GM04504 (cell line): Measurements from ENCODE around the gene IQGAP3.
"Not testable (repeated sequence)": the region's sequence is repeated elsewhere in the genome, so short reads cannot be mapped to it uniquely, and the experiment has no call there.

ENCODE experiments used
- DNase-seq: peaks from one replicate; pipeline ENCODE4 v3.0.0-alpha.2; 2012; ENCODE audit warnings: low read depth

The IQGAP3 gene

DNA sequence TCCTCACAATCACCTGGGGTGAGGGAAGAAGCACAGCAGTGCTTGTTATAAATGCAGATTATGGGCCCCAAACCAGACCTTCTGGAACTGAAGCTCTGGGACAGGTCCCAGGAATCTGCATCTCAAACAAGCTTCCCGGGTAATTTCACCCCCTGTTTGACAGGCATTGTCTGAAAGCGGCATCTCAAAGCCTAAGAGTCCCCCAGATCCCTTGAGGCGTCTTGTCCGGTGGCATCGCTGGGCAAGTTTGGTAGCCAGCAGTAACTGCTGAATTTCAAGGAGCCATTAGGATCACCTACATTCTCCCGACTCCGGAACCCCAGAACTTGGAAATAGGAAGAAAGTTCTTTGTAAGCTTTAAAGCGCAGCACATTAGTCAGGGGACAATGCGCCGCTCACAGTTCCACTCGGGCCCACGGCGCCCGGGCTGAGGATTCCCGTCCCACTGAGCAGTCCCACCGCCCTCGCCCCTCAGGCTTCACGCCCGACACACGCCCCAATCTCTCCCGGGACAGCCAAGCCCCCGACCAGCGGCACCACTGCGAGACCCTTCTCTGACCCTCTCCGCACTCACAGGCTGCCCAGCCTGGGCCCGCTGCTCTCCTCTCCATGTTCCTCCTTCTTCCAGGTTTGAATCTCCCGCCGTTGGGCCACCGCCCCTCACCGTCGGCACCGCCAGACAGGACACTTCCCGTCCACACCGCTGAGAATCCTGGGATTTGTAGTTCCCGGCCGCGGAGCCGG, at the start of gene IQGAP3:
Gene IQGAP3, minus strand, starts transcription at position 647 of the 744 bp plus-strand sequence. Its CDS starts 36 bp downstream, at position 611.
- peak; percentile 61 for DNase-seq

DNA sequence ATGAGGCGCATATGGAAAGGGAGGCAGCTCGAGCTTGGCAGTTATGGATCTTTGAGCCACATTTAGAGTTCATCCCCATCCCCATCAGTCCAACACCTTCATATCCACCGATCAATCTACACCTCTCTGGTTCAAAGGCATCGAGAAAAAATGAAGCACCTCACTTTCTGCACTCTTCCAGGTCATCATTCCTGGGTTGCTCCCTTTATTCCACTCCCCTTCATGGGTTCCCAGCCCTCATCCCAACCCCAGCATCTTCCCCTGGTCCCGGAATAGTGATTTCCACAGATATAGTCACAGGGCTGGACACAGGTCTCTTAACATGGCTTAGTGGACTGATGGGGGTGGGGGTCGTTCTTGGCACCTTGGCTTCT, 47.2 kb upstream of the IQGAP3 start:
- DNase-seq: no peak

- no peak for DNase-seq
Observed at GRCh38 chr1:156618853-156619581, 46.7 kb upstream of the IQGAP3 start, which contains the start of gene HAPLN2. Gene HAPLN2 (plus strand): TSS chr1:156619415. CDS start chr1:156623491, 4,076 bp downstream.

GRCh38 chr1:156616463-156616862, 44.1 kb upstream of the IQGAP3 start:
- no peak for DNase-seq

GRCh38 chr1:156615946-156616345, 43.6 kb upstream of the IQGAP3 start:
- DNase-seq: no peak

GRCh38 chr1:156612666-156613065, 40.3 kb upstream of the IQGAP3 start:
- no peak for DNase-seq

- not testable (repeated sequence) for DNase-seq
Observed at GRCh38 chr1:156610072-156610471, 37.7 kb upstream of the IQGAP3 start.

DNA sequence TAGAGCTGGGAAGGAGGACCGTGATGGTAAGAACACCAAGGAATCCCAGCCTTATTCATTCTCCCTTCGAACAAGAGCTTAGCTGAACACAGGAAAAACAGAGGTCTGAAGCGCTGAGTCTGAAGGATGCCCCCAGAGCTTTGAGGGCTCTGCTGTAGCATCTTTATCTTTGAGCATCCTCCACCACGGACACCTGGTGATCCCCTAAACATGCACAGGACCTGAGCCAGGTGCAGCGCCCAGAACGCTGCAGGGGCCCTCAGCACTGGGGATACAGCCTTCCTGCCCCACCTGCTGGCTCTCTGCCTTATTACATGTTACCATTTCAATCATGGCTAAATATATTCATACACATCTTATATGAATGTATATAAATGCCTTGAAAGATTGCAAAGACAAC, 36.6 kb upstream of the IQGAP3 start:
- no peak for DNase-seq

DNA sequence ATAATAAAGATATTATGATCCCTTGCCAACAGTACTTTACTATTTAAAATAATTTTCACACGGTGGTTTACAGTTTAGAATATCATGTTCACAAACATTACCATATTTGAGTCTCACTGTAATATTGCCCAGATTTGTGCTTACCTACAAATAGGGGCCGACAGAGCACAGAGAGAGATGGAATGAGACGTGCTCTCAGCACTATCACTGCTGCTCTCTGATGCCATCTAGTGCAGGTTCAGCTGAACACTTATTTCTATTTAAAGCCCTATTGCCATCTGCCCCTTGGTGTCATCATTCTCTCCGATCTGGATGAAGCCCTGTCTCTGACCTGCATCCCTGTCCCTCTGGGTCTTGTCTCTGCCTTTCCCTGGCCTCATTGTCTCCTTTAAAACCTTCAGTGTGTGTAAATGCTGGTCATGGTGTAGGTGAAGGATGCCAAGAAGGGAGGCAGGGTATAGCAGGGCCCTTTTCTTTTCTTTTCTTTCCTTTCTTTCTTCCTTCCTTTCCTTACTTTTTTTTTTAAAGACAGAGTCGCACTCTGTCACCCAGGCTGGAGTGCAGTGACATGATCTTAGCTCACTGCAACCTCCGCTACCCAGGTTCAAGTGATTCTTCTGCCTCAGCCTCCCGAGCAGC, 35.8 kb upstream of the IQGAP3 start:
- peak; percentile 50 for DNase-seq

DNA sequence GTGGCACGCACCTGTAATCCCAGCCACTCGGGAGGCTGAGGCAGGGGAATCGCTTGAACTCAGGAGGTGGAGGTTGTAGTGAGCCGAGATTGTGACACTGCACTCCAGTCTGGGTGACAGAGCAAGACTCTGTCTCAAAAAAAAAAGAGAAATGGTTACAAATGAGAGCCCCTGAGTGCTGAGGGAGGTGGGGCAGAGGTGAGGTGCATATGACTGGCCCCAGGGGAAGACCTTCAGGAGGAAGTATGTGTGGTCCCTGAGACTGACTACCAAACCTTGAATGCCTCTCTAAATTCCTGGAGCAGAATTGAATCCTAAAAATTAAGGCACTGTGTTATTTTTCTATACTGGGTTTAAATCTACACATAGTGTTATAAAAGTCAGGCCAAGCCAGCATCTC, 35.0 kb upstream of the IQGAP3 start:
- DNase-seq: not testable (repeated sequence)

DNA sequence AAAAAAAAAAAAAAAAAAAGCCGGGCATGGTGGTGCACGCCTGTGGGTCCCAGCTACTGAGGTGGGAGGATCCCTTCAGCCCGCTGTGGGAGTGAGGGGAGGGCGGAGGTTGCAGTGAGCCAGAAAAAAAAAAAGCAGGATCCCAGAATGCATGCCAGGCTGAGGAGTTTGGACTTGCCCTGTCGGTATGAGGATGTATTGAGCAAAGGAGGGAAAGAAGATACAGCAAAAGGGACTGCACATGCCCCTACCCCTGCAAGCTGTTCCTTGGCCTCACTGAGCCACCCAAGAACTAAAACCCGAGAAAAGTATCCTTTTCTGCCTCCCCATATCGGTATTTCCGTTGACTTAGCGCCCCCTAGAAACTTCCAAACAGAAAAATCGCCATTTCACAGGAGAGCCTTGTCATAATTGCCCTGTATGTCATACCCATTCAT, 30.2 kb upstream of the IQGAP3 start:
- no peak for DNase-seq

- no peak for DNase-seq
Observed at GRCh38 chr1:156601892-156602291, 29.5 kb upstream of the IQGAP3 start.

- peak; percentile 84 for DNase-seq
Observed at GRCh38 chr1:156601122-156601830, 28.9 kb upstream of the IQGAP3 start, which contains the start of gene GPATCH4. Gene GPATCH4 (minus strand): TSS chr1:156601479.

DNA sequence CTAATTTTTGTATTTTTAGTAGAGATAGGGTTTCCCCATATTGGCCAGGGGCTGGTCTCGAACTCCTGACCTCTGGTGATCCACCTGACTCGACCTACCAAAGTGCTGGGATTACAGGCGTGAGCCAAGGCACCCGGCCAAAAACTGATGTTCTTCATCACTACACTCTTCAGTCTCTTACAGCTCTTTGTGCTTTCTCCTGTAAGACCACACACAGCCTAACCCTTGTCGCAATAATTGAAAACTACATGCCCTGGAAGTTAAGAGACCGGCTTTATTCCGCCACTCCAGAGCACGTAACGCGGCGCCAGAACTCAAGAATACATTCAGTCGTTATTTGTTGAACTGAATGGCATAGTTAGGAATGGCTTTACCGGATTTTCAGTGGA, 28.4 kb upstream of the IQGAP3 start:
- no peak for DNase-seq

DNA sequence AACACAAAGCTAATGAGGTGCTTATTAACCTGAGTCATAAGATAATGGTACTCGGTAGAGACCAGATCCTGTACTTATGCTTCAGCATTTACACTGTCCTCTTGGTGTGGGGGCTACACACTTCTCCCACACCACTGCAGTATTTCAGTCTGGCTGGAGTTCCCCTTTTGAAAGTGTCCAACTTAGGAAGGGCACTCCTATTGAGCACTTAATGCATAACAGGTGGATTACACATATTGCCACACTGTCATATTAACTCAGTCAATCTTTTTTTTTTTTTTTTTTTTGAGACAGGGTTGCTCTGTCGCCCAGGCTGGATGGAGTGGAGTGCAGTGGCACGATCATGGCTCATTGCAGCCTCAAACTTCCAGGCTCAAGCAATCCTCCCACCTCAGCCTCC, 27.4 kb upstream of the IQGAP3 start:
- no peak for DNase-seq

GRCh38 chr1:156598731-156599432, 26.5 kb upstream of the IQGAP3 start:
- no peak for DNase-seq

DNA sequence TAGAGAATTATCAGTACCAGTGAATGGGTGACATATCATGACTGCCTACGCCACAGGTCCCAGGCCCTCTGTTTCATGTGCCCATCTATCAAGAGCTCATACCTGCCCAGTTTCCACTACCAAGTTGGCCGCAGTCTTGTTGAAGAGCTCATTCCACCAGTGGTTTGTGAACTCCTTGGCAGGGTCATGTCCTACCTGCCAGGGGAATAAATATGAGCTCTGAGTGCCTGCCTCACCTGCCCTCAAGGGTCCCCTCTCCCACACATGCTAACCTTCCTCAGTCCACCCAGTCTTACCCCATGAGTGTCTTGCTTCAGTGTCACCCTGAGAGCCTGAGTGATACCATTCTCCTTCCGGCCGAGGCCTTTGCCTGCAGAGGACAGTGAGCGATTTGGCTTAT, 25.8 kb upstream of the IQGAP3 start:
- no peak for DNase-seq

- no peak for DNase-seq
Observed at GRCh38 chr1:156596426-156596825, 24.1 kb upstream of the IQGAP3 start.

DNA sequence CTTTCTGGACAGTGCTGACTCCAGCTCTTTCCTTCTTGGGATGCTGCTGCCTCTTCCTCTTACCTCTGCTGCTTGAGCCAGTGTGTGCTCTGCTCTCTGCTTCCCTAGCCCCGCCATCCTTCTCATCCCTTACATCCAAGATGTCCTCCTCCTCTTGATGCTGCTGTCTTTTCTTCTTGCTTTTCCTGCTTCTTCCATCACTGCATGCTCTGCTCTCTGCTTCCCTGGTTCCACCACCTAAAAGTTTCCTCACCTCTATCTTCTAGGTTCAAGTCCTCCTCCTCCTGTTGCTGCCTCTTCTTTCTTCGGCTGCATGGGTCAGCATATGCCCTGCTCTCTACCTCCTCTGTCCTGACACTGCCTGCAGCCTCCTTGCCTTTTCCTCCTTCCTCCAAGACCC, 22.7 kb upstream of the IQGAP3 start:
- no peak for DNase-seq

GRCh38 chr1:156594190-156594589, 21.8 kb upstream of the IQGAP3 start:
- DNase-seq: no peak

GRCh38 chr1:156593661-156593989, 21.3 kb upstream of the IQGAP3 start:
- no peak for DNase-seq
